Left ventricle myocardium inferior (tissue), 1 donor: ENCODE measurements around the gene EME1. TPM values are rescaled to one million over a fixed set of nuclear protein-coding genes. Genes with fewer than 3 reads are reported as not detected.

Source experiments
- DNase-seq: peaks from one replicate; pipeline ENCODE4 v3.0.0-alpha.2; 2020
- H3K27ac ChIP-seq: fragments of 200-600 bp; replicated peaks from 2 replicates; pipeline ENCODE4 v1.8.0; 2021
- H3K27me3 ChIP-seq: fragments of 200-600 bp; 2 replicates; pipeline ENCODE4 v1.8.0; 2021; ENCODE audit warnings: low read depth
- H3K36me3 ChIP-seq: fragments of 200-600 bp; 2 replicates; pipeline ENCODE4 v1.8.0; 2021
- H3K4me1 ChIP-seq: fragments of 200-600 bp; 2 replicates; pipeline ENCODE4 v1.8.0; 2021
- H3K4me3 ChIP-seq: fragments of 200-600 bp; 2 replicates; pipeline ENCODE4 v1.8.0; 2021; ENCODE audit warnings: mild to moderate bottlenecking, moderate library complexity
- H3K9me3 ChIP-seq: fragments of 200-600 bp; replicated peaks from 2 replicates; pipeline ENCODE4 v1.8.0; 2021
- intact Hi-C: fragments of 100-400 bp; cut with micrococcal nuclease; formaldehyde crosslinking; loops from one replicate; pipeline ENCODE4 v1.11.0; 2022
- total RNA-seq: library from RNA; stranded (reverse); fragmentation: NEBNext Ultra II Directional; extraction: Animal tissue kit (Norgen Biotek cat#: 25700); gene quantifications from one replicate; pipeline ENCODE4 v1.2.1, GENCODE V29; 2021
- TF ChIP-seq, protein P1 (sequence below): fragments of 200-600 bp; IDR thresholded peaks from 2 replicates; pipeline ENCODE4 v1.8.0; 2021; ENCODE audit warnings: antibody characterized with exemption, mild to moderate bottlenecking, borderline replicate concordance
- donor health status: DM: no; HTN: yes; CAD: no; lungs with severe emphysema.

EME1 gene
- total RNA-seq, 1 donor from 2014 or later, result 0.74 TPM

DNA sequence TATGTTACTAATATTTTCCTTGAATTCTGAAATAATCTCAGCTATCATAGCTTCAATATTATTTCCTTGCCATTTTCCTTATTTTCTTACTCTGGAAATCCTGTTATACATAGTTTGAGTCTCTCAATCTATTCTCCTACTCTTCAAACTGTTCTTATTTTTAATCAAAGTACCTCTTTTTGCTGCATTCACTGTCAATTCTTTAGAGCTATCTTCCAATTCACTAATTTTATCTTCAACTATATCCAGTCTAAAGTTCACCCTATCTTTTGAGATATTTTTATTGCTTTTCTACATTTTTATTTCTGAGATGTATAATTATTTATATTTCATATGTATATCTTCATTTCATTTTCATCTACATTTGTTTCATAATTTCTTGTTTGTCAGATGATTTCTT, 34.4 kb upstream of the EME1 start:
- DNase-seq, result no peak
- TF ChIP-seq, protein P1, sequence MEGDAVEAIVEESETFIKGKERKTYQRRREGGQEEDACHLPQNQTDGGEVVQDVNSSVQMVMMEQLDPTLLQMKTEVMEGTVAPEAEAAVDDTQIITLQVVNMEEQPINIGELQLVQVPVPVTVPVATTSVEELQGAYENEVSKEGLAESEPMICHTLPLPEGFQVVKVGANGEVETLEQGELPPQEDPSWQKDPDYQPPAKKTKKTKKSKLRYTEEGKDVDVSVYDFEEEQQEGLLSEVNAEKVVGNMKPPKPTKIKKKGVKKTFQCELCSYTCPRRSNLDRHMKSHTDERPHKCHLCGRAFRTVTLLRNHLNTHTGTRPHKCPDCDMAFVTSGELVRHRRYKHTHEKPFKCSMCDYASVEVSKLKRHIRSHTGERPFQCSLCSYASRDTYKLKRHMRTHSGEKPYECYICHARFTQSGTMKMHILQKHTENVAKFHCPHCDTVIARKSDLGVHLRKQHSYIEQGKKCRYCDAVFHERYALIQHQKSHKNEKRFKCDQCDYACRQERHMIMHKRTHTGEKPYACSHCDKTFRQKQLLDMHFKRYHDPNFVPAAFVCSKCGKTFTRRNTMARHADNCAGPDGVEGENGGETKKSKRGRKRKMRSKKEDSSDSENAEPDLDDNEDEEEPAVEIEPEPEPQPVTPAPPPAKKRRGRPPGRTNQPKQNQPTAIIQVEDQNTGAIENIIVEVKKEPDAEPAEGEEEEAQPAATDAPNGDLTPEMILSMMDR, result no peak
- H3K27me3 ChIP-seq, result peaks cover 13% of the 10 kb centered on the region
- no peaks in the 10 kb centered on the region for H3K4me1 ChIP-seq
- peaks cover 15% of the 10 kb centered on the region for H3K9me3 ChIP-seq
- intact Hi-C loops, result no loop called here
- no peak overlapping the region for H3K4me3 ChIP-seq
- no peak overlapping the region for H3K27ac ChIP-seq
- no peaks in the 10 kb centered on the region for H3K36me3 ChIP-seq

DNA sequence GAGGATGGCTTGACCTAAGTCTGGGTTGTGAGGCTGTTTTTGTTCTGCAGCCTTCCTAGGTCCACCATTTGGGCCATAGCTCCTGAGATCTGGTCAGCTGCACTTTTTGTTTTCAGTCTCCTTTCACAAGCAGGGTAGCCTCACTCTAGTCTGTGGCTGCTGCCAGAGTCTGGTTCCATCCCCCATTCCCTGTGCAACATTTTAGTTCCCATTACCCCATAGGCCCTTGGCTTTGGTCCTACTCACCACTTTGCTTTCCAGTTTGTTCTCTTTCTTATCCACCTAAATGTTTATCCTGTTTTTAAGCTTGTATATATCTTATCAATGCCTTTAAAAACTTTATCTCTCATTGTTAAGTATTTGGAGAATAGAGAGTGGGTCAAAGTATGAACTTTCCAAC, 33.6 kb upstream of the EME1 start:
- TF ChIP-seq, protein P1, result no peak
- DNase-seq, result no peak

DNA sequence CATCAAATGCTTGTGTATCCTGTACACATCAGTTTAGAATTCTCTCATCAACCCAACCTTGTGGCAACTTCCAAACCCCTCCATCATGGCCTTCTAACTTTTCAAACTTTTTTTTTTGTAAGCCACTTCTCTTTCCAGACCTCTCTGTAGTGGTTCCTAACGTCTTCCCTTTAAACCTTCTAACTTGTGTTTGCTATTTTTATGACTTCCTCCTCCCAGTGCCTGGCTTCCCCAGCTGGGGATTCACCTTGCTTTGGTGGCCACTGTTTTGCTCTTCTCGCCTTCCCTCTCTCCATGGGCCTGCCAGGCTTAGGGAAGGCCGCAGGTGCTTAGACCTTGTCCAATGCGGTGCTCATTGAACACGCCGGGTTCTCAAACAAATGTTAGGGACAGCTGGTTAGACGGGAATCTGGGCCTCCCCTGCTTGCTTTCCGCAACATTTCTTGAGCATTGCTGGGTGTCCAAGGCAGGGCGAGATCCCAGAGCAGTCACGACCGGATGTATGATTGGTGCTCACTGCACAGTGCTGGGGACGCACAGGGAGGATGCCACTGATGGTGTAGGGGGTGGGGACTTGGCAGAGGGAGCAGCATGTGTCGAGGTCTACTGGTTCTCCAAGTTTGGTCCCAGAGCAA, 28.2 kb upstream of the EME1 start:
- no peaks in the 10 kb centered on the region for H3K9me3 ChIP-seq
- TF ChIP-seq, protein P1, result no peak
- H3K4me1 ChIP-seq, result peaks cover 37% of the 10 kb centered on the region
- DNase-seq, result no peak
- intact Hi-C loops, result no loop called here
- H3K27me3 ChIP-seq, result no peaks in the 10 kb centered on the region
- H3K36me3 ChIP-seq, result no peaks in the 10 kb centered on the region
- no peak overlapping the region for H3K27ac ChIP-seq
- peak overlapping the region; percentile 96 for H3K4me3 ChIP-seq

More for the DNA sequence above, 33.6 kb upstream of the EME1 start:
- intact Hi-C loops, result no loop called here
- Histone ChIP-seq H3K36me3 (no peaks in the 10 kb centered on the region), H3K9me3 (peaks cover 15% of the 10 kb centered on the region), H3K4me1 (no peaks in the 10 kb centered on the region), H3K27ac (no peak overlapping the region), H3K27me3 (peaks cover 13% of the 10 kb centered on the region), H3K4me3 (no peak overlapping the region)

DNA sequence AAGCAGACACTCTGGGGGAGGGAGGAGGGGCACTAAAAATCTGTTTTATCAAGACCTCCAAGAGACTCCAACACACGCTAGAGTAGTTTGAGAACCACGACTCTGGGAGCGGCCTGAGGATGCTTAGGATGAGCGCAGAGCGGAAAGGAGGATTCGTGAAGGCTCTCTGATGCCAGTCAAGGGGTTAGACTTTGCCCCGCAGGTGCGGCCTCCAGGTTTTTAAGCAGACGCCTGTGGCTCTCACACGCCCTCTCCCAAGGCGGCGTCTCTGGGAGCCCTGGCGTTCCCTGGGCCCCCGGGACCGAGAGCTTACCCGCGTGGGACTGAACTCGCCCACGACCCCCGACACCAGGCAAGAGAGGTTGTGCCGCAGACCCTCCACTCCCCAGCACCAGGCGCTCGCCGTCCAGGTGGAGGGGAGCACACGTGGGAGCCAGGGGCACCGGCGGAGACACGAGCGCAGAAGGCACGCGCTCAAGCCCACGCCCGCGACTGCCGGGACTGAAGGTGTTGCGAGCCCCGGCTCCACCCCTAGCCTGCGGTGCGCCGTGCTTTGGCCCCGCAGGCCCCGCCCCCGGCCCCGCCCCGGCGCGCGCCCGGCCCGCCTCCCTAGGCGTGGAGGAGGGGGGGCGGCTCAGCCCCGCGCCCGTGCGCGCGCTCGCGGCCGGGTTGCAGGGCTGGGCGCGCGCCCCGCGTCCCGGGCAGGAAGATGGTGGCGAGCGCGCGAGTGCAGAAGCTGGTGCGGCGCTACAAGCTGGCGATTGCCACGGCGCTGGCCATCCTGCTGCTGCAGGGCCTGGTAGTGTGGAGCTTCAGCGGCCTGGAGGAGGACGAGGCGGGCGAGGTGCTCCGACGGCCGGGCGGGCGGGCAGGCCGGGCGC, 27.4 kb upstream of the EME1 start, which contains the start of gene XYLT2:
XYLT2 (plus strand) TSS at position 695 of the 881 bp plus-strand sequence; CDS start at position 710, 15 bp downstream.
- peak within 1 kb of the TSS; percentile 96 for H3K4me3 ChIP-seq
- TF ChIP-seq, protein P1, result no peak
- no peaks in the 10 kb centered on the region for H3K36me3 ChIP-seq
- H3K27ac ChIP-seq, result peak within 1 kb of the TSS; percentile 73
- DNase-seq, result peak; percentile 90
- no peaks in the 10 kb centered on the region for H3K9me3 ChIP-seq
- intact Hi-C loops, result no loop called here
- peaks cover 37% of the 10 kb centered on the region for H3K4me1 ChIP-seq
- no peaks in the 10 kb centered on the region for H3K27me3 ChIP-seq

DNA sequence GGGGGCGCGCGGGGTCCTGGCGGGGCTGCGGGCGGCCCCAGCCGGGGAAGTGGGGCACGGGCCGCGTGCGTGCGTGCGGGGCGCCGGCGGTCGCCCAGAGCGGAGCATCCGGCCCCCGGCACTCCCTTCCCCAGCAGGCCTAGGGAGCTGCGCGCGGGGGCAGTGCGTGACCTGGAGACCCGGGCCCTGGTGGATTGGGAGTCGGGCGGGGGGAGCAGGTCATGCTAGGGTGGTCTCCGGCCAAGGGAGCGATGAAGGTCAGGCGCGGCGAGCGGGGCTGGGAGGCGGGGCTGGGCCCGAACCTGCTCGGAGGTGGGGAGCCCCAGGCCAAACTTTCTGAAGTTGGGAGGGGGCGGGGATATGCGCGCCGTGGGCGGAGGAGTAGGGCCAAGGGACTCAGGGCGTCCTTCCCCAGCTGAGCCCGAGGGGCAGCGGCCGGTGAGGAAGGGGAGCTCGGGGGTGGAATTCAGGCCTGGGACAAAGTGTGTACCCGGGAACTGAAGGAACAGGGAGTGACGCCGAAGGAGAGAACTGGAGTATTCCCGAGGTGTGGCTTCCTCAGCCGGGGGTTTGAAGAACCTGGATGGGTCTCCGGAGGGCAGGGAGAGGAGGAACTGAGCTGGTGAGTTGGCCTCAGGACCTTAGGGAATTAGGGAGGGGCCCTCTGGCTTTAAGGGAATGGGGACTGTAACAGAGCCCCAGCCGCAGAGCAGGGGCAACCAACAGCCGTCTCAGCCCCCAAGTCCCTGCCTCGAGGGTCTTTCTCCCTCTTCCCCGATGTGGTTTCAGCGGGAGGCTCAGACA, 26.5 kb upstream of the EME1 start:
- Histone ChIP-seq H3K36me3 (no peaks in the 10 kb centered on the region), H3K4me1 (peaks cover 40% of the 10 kb centered on the region), H3K4me3 (peak overlapping the region; percentile 96), H3K9me3 (no peaks in the 10 kb centered on the region), H3K27me3 (no peaks in the 10 kb centered on the region), H3K27ac (peak overlapping the region; percentile 73)
- DNase-seq, result peak; percentile 47
- intact Hi-C loops, result no loop called here
- TF ChIP-seq, protein P1, result no peak
